Gastrocnemius medialis (tissue), 4 donors: ENCODE measurements around the gene KCTD12.

Experiments
- POLR2A ChIP-seq, 2 donors: fragments of 450-650 bp; IDR thresholded peaks; one replicate each; pipeline ENCODE4 v1.6.1; 2017; ENCODE audit warnings: antibody characterized with exemption in 2 of 2, mild to moderate bottlenecking in 2 of 2, moderate library complexity in 2 of 2
- TF ChIP-seq, protein P1 (sequence below), 5 experiments: fragments of 450-650 bp in 3 of 5; fragments of 200-600 bp in 2 of 5; sonication (generic) in 2 of 5; IDR thresholded peaks in 4 of 5; conservative IDR thresholded peaks in 1 of 5; 1 replicate in 4 of 5; 2 replicates in 1 of 5; pipeline ENCODE4 v1.5.1; 2016 to 2019; ENCODE audit warnings: antibody characterized with exemption in 5 of 5, mild to moderate bottlenecking in 3 of 5, moderate library complexity in 3 of 5

GRCh38 chr13:76848596-76848995, 37.6 kb downstream of the KCTD12 start:
- TF ChIP-seq, protein P1, sequence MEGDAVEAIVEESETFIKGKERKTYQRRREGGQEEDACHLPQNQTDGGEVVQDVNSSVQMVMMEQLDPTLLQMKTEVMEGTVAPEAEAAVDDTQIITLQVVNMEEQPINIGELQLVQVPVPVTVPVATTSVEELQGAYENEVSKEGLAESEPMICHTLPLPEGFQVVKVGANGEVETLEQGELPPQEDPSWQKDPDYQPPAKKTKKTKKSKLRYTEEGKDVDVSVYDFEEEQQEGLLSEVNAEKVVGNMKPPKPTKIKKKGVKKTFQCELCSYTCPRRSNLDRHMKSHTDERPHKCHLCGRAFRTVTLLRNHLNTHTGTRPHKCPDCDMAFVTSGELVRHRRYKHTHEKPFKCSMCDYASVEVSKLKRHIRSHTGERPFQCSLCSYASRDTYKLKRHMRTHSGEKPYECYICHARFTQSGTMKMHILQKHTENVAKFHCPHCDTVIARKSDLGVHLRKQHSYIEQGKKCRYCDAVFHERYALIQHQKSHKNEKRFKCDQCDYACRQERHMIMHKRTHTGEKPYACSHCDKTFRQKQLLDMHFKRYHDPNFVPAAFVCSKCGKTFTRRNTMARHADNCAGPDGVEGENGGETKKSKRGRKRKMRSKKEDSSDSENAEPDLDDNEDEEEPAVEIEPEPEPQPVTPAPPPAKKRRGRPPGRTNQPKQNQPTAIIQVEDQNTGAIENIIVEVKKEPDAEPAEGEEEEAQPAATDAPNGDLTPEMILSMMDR (IDR thresholded peaks at IDR 0.05 in 4 of 5, conservative IDR thresholded peaks at IDR 0.05 in 1 of 5): no peak
- TF ChIP-seq POLR2A (IDR thresholded peaks at IDR 0.05): no peak
